ENCODE measurements around the gene APAF1.

Gene APAF1

GRCh38 chr12:98769068-98769467 lies 124.0 kb downstream of the APAF1 start:
- DNase-seq = no peak

GRCh38 chr12:98770230-98770629 lies 125.1 kb downstream of the APAF1 start:
- no peak for DNase-seq

GRCh38 chr12:98771811-98772752 lies 127.0 kb downstream of the APAF1 start:
- DNase-seq = no peak

- DNase-seq = no peak
These were observed 127.7 kb downstream of the APAF1 start for GRCh38 chr12:98772818-98773217.

DNA sequence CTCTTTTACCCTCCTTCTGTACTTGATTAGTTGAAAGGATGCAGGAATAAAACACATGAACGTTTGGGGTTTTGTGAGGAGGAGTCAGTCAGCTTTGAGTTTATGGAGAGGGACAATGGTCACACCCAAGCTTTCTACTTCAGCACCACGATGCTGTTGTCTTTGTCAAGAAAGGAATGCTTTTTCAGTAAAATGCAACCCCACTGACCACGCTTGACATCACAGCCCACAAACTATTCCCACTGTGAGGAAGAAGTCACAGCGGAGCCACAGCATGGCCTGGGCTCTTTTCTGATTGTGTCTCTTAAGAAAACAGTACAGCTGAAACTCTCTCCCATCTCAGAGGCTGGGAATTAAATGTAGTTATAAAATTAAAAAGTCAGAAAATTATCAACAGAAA lies 135.2 kb downstream of the APAF1 start:
- no peak for DNase-seq

DNA sequence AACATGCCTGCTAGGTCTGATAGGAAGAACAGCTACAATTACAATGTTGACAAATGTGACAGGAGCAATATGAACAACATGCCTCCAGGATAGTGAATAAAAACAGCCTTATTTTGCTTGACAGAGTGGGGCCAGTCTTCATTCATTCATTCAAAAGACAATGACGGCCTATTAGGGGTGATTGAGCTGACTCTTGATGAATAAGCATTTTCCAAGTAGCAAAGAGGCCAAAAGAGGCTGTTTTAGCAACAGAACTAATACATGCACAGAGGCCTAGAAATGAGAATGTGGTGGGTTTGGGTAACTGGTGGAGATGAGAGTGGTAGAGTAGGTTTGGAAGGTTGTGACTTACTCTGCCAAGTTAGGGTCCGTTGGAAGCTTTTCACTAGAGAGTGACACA lies 138.3 kb downstream of the APAF1 start:
- DNase-seq = no peak

Data from NCI-H510A treated with DMSO at 0.1 percent for 48 hours (cell line).